GM18502 (cell line): ENCODE results near the gene TVP23C.

Source experiments
- ATAC-seq: cut with Tn5 transposase; IDR thresholded peaks from one replicate; pipeline ENCODE4 v1.9.1; 2021; ENCODE audit warnings: mild to moderate bottlenecking; ENCODE audit not compliant: unreplicated experiment, poor library complexity

TVP23C gene

DNA sequence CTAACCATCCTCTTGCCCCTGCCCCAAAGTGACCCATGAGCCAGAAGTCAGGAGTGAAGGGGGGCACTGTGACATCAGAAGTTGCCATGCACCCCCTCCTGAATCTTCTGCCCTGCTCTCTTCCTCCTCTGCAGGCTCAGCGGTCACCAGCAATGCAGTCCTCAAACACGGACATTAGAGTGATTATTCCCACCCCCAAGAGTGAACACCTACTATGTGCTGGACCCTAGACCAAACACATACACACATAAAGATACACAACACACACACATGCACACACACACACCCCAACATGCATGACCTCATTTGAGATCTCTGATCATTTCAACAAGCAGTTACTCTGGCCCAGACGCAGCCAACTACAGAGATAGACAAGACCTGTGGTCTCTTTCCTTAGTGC lies 95.7 kb downstream of the TVP23C start, which contains the start of gene CDRT4:
Gene CDRT4, minus strand, starts transcription at position 30 of the 400 bp plus-strand sequence. CDS start 27,383 bp downstream, outside the sequence.
- ATAC-seq, result no peak

DNA sequence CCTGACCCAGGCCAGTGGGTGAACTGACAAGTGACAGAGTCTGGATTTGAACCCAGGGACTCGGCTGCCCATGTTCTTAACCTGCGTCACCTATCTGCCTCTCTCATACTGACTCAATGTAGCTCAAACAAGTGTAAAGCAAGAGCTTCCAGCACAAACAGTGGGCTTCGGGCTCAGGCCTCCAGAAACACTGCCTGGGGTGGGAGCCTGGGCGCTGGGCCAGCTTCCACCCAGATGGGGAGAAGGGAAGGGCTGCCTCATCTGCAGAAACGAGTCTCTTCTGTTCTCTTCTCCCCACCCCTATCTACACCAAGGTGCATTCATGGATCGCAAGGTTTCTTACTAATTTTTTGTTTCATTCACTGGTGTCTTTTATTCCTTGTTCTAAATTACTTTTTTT lies 97.2 kb downstream of the TVP23C start:
- ATAC-seq, result no peak

DNA sequence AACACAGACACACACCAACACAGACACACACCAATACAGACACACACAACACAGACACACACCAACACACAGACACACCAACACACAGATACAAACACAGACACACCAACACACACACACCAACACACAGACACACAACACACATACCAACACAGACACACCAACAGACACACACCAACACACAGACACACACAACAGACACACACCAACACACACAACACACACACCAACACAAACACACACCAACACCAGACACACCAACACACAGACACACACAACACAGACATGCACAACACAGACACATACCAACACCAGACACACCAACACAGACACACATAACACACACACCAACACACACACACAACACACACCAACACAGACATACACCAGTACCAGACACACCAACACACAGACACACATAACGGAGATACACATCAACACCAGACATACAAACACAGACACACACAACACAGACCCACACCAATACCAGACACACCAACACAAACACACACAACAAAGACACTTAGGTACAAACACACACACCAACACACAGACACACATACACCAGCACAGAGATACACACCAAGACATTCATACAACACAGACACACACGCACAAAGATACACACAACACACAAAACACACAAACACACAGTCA lies 98.1 kb downstream of the TVP23C start:
- ATAC-seq, result no peak

DNA sequence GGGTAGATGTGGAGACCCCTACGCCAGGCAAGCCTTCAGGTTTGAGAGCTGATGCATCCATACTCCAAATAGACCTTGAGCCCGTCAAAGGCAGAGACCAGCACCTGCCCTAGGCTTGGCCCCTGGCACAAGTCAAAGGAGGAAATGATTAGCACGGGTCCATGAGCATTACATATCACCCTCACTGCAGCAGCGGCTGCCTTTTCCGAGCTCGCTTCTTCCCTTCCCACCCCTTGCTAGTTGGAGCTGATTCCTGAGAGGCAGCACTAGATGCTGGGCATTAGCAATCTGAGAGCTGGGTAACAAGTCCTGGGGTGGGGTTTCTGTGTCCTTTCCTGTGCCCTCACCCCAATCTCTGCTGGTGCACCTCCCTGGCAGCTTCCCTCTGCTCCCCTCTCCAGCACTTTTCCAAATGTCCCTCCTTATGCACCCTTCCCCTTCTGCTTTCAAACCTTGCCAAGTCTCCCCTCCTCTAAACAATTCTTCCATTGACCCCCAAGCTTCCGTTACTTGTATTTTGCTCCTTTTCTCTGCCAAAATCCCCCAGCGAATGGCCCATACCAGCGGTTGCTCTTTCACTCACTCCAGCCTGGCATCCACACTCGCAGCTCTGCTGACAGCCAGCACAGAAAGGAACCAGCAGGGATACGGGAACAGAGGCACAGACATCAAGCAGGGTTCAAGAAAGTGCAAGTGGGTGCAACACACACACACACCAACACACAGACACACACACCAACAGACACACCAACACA lies 98.9 kb downstream of the TVP23C start:
- no peak for ATAC-seq

DNA sequence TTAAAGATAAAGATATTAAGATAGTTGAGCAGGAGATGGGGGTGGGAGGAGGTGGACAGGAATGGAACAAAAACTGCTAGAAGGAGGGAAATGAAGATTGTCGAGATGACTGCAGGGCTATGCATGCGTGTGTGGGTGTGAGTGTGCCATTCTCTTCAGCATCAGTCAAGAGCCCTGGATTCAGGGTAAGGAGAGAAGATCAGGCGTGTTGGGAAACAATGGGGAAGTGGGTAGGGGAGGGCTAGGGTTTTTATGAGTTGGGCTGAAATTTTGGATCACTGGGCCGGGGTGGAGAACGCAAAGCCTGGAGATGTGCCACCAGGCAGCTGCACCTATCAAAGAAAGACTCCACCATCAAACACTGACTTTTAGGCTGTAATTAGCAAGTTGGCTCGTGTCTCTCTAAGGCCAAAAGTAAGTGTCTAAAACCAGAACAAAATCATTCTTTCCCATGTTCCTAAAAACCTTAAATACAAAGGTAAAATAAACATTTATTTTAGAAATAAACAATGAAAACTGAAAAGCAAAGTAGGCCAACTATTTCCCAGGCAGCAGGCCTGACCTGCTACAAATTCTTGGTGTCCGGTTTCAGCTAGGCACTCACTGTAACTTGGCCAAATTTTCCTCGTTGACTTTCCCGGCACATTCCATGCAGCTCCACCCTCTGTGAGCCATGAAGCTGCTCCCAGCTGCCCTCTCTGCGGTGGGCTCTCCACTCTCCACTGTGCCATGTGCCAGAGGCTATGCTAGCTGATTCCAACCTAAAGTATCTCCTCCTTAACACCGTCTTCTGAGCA lies 100.1 kb downstream of the TVP23C start:
- no peak for ATAC-seq

DNA sequence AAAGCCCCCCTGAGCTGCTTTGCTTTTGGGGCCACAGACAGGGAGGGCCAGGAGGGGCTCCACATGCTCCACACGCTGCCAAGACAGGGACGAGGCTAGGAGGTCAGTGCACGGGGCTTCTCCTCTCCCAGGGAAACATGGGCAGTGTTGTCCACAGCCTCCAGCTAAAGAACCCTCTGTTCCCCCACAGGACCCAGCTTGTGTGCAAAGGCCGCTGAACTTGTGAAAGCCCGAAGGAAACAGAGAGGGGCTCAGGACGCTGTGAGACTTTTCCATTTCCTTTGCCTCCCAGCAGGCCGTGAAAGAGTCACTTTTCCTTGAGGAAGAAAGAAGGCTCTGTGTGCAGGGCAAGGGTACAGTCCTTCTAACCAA lies 105.6 kb downstream of the TVP23C start:
- ATAC-seq, result no peak

DNA sequence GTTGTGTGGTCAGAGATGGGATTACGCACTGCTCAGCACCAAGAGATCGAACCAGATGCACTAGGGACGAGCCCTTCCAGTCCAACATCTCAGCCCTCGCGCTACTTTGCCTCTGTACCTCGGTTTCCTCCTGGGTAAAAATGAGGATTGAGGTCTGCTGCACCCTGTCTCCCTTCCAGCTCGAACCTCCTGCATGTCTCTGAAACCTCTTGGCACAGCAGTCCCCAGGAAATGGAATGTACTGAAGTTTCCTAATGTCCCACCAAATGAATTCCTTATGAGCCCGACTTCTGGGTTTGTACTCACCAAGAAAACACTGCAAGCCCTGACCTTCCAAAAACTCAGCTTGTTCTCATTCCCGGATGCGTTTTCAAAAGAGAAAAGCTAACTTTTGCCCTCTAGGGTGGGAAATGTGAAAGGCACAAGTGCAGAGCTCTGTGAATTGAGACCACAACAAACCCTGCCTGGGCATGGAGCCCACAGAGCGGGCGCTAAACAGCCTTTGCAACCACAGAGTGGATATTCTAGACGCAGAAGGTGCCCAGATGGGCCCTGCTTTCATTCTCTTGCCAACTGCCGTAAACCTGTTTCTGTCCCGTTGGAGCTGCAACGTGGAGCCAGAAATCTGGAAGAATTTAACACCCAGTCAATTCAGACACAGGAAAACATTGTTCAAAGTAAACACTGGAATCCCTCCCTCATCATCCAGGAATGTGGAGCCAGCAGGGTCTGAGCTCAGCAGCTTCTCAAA lies 106.1 kb downstream of the TVP23C start:
- no peak for ATAC-seq

DNA sequence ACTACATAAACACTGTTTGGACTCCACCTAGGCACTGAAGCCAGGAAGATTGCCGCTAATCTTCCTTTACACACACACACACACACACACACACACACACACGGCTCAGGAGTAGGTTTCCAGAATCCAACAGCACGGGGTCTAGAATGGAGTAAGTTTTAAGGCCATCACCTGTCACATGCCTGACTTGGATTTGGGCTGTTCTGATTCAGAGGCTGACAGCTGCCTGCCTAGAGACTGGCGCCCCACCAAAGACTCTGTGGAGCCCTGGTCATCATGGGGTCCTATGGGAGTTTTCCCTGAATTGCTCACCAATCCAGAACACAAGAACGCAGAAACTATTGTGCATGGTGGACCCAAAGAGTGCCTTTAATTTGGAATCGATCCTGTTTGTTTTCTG lies 106.8 kb downstream of the TVP23C start:
- ATAC-seq, result no peak

DNA sequence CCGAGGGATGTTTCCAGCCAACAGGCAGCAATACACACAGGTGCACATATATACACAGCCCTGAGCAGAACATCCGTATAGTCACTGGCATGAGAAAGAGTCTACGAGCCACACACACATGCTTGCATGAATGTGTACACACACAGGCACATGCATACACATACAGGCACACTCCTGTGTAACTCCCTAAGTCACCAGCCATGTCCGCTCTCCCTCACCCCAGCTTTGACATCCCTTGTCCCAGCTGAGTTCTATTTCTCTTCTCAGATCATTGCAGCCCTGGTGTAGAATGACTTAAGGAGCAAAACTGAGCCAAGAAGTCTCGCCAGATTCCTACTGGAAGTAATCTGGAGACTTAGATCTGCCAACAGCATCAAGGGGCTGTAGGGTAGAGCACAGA lies 108.9 kb downstream of the TVP23C start:
- no peak for ATAC-seq

DNA sequence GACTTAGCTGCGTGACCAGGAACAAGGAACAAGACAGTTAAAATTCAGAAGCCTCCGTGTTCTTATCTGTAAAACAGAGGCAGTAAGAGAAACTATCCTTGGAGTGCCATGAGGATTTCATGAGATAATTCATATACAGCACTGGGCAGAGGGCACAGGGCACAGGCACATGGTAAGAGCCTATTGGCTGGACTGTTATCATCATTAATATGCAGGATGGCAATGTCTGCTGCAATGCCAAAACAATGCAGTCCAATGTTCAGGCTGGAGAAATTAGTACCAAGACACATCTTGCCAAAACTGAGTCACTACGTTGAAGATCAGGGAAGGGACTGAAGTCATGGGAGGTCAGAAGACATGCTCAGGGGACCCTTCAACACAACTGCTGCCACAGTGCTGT lies 109.5 kb downstream of the TVP23C start:
- no peak for ATAC-seq

DNA sequence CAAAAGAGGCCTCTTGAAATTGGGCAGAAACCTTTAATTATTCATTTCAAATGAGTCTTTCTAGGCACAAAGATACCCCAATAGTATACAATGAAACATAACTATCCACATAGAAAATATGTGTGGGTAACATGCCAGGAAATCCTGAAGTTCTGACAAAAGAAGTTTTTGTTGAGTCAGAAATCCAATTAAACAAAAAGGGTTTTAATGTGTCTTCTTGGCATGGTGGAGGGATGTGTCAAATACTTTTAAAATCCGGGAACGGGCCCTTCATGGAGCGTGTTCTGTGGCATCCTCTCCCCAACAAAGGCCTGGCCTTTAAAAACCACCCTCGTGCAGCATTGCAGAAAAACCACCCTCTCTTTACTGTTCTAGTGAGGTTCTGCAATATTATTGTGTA lies 110.0 kb downstream of the TVP23C start:
- no peak for ATAC-seq

DNA sequence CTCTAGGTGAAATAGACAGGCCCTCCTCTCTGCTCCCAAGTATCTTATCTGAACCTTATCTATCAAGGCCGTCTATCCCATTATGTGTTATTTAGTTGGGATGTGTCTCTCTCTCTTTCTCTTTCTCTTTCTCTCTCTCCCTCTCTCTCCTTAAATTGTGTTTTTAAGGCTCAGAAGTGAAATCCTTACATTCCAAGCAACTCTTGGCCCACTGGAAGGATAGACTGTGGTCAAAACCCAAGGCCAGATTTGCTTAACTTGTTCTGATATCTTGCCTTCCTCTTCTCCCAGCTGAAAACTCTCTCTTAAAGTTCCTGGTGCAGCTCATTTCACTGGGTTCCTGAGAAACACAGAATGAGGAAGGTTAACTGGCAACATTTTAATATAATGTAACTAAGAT lies 110.5 kb downstream of the TVP23C start:
- no peak for ATAC-seq
